PFSK-1 (cell line): ENCODE measurements around the gene EYA2.

Experiments
- POLR2AphosphoS5 ChIP-seq: IDR thresholded peaks from 2 replicates; pipeline ENCODE4 v1.6.1; 2012; ENCODE audit warnings: low read depth, mild to moderate bottlenecking, control low read depth, low read length, moderate library complexity
- REST ChIP-seq, 2 experiments: IDR thresholded peaks; 2 replicates each; pipeline versions ENCODE4 v1.6.1 to v1.8.0; 2011 to 2012; ENCODE audit warnings: low read depth in 2 of 2, low read length in 2 of 2, control low read depth in 1 of 2, inconsistent platforms in 1 of 2, mild to moderate bottlenecking in 1 of 2, moderate library complexity in 1 of 2; ENCODE audit not compliant: insufficient read depth in 1 of 2
- SIN3A ChIP-seq: IDR thresholded peaks from 2 replicates; pipeline ENCODE4 v1.6.1; 2012; ENCODE audit warnings: mild to moderate bottlenecking, low read length, moderate library complexity, borderline replicate concordance; ENCODE audit not compliant: insufficient read depth
- TAF1 ChIP-seq: IDR thresholded peaks from 2 replicates; pipeline ENCODE4 v1.6.1; 2012; ENCODE audit warnings: low read length, control low read depth, borderline replicate concordance; ENCODE audit not compliant: insufficient read depth

GRCh38 chr20:47196091-47197081, 301.7 kb downstream of the EYA2 start:
- TF ChIP-seq TAF1 (no peak), POLR2AphosphoS5 (no peak), SIN3A (no peak), REST (IDR thresholded peaks at IDR 0.05; ENCODE audit: insufficient read depth in 1 of 2, low read depth in 2 of 2, low read length in 2 of 2) (no peak)
